NAMALWA (cell line): ENCODE results near the gene RARRES1.

Source experiments
- DNase-seq: peaks from one replicate; pipeline ENCODE4 v3.0.0-alpha.2; 2015; ENCODE audit warnings: low spot score

RARRES1 gene

GRCh38 chr3:158765518-158766205 lies 33.4 kb upstream of the RARRES1 start:
- no peak for DNase-seq

GRCh38 chr3:158763421-158763820 lies 31.2 kb upstream of the RARRES1 start:
- DNase-seq = no peak

- no peak for DNase-seq
These were observed 30.4 kb upstream of the RARRES1 start for GRCh38 chr3:158762701-158763100.

DNA sequence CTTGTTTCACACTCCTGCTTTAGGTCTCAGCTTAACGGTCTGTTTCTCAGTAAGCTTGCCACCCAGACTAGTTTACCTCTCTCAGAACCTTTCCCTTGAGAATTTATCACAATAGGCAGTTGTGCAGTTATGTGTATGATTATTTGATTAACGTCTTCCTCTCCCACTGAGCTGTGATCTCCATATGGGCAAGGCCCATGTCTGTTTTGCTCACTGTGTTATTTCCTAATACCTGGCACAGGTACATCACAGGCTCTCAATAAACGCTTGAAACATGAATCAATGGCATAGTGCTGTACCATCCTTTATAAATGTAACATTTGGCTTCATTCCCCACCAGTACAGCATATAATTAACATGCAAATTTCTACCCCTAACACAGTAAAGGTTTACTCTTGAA lies 29.1 kb upstream of the RARRES1 start:
- no peak for DNase-seq

- no peak for DNase-seq
These were observed 23.2 kb upstream of the RARRES1 start for GRCh38 chr3:158755421-158755820.

GRCh38 chr3:158753854-158754253 lies 21.6 kb upstream of the RARRES1 start:
- DNase-seq = no peak

GRCh38 chr3:158751316-158751715 lies 19.1 kb upstream of the RARRES1 start:
- no peak for DNase-seq

GRCh38 chr3:158750016-158750415 lies 17.8 kb upstream of the RARRES1 start:
- no peak for DNase-seq

DNA sequence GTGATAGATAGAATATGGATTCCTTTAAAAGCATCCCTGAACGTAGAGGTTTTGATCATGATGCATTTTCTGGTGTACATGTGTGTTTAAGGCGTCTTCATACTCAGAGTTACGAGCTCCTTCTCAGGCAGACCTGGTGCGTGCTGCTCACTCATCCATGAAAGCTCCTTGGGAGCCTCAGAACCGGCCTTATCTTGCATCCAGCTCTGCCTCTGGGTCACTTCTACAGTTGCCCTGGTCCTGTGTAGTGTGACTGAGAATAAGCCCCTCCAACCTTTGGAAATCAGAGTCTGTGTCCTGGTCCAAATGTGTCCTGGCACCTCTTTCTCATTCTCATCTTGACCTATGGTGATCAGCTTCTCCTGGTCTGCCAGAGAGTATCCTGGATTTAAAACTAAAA lies 17.3 kb upstream of the RARRES1 start:
- DNase-seq = no peak

GRCh38 chr3:158748237-158748828 lies 16.1 kb upstream of the RARRES1 start:
- DNase-seq = peak; percentile 20

DNA sequence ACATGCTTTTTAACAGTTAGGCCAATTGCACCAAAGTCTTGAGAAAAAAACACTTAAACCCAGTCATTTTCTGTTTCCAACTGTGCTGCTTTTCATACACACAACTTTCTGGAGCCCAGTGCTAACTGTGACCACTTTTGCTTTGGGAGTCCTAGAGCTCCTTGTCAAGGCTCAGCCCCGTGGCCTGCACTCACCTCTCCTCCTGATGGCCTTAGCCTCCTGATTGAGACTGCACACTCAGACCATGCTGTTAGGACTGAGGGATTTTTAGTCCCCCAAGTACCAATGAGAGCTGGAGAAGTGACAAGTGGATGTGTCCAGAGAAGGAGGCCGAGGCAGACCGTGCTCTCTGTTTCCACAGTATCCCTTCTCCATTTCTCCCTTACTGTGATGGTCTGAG lies 15.2 kb upstream of the RARRES1 start:
- DNase-seq = no peak

- DNase-seq = no peak
These were observed 13.3 kb upstream of the RARRES1 start for GRCh38 chr3:158745551-158745950.

DNA sequence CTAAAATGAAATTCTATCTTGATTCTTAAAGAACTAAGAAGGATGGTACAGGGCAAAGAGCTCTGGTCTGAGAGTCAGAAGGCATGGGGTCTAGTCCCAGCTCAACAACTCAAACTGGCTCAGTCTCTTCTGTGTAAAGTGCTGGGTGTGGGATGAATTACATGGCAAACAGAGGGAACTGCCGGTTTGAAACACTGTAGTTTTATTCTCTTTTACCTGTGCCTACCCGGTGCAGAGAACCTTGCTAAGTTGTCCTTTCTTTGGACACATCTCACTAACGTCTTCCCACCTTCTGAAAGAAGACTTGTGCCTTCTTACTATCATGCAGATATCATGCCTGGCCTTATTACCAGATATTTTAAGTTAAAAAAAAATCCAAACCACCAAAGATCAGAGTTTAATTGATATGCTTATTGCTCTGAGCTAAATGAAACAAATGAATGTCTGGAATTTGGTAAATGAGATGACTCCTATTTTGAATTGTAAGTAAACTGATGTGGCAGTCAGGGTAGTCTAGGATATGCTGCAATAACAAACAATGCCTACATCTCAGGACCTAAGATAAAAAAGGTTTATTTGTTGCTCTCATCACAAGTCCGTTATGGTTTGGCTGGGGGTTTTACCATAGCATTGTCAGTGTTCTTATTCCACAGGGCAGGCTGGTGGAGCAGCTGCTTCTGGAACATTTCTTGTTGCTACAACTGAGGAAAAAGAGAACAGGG lies 12.5 kb upstream of the RARRES1 start:
- no peak for DNase-seq

- DNase-seq = peak; percentile 53
These were observed 11.7 kb upstream of the RARRES1 start for GRCh38 chr3:158743664-158744566.

- peak; percentile 26 for DNase-seq
These were observed 10.8 kb upstream of the RARRES1 start for GRCh38 chr3:158742871-158743663.

DNA sequence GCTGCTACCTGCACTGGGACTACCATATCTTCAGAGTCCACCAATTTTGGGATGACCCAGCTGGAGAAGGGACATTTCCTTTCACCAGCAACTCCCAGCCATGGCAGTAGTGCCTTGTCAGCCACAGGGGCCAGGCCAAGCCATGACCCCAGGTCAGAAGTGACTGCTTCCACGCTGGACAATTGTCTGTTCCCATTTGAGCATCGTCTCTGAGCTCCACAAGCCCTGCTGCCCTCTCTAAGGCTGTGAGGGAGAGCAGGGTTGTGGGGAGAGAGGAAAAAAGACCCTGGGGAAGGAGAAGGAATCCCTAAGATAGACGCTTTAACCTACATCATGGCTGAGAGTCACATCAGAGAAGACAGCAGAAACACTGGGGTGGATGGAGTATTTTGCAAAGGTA lies 7.4 kb upstream of the RARRES1 start:
- no peak for DNase-seq

GRCh38 chr3:158739078-158739477 lies 6.8 kb upstream of the RARRES1 start:
- DNase-seq = no peak

GRCh38 chr3:158738653-158739052 lies 6.4 kb upstream of the RARRES1 start:
- DNase-seq = no peak

GRCh38 chr3:158737976-158738615 lies 5.8 kb upstream of the RARRES1 start:
- DNase-seq = no peak

- DNase-seq = no peak
These were observed 5.2 kb upstream of the RARRES1 start for GRCh38 chr3:158737410-158737809.
